HG03520 (cell line): ENCODE results near the gene RPH3AL.
"Not testable (repeated sequence)": the region's sequence is repeated elsewhere in the genome, so short reads cannot be mapped to it uniquely, and the experiment has no call there.

ENCODE experiments used
- ATAC-seq: cut with Tn5 transposase; IDR thresholded peaks from one replicate; pipeline ENCODE4 v1.9.1; 2021; ENCODE audit warnings: mild to moderate bottlenecking, moderate library complexity; ENCODE audit not compliant: unreplicated experiment

The RPH3AL gene

GRCh38 chr17:183021-183420 is 169.6 kb downstream of the RPH3AL start:
- no peak for ATAC-seq

- no peak for ATAC-seq
These were observed 170.4 kb downstream of the RPH3AL start for GRCh38 chr17:182050-182751.

- no peak for ATAC-seq
These were observed 171.2 kb downstream of the RPH3AL start, which contains the start of gene DOC2B for GRCh38 chr17:181245-182049. Gene DOC2B (minus strand): TSS chr17:181650. CDS start chr17:181479, 171 bp downstream.

GRCh38 chr17:180381-181244 is 172.0 kb downstream of the RPH3AL start:
- no peak for ATAC-seq

GRCh38 chr17:179781-180380 is 172.7 kb downstream of the RPH3AL start:
- no peak for ATAC-seq

- ATAC-seq: no peak
These were observed 173.6 kb downstream of the RPH3AL start for GRCh38 chr17:179066-179432.

GRCh38 chr17:178292-179065 is 174.1 kb downstream of the RPH3AL start:
- ATAC-seq: no peak

GRCh38 chr17:177762-178161 is 174.8 kb downstream of the RPH3AL start:
- no peak for ATAC-seq

- ATAC-seq: no peak
These were observed 175.5 kb downstream of the RPH3AL start for GRCh38 chr17:177155-177554.

GRCh38 chr17:173166-173911 is 179.3 kb downstream of the RPH3AL start:
- no peak for ATAC-seq

GRCh38 chr17:172401-172800 is 180.2 kb downstream of the RPH3AL start:
- no peak for ATAC-seq

GRCh38 chr17:171871-172270 is 180.7 kb downstream of the RPH3AL start:
- no peak for ATAC-seq

- no peak for ATAC-seq
These were observed 182.4 kb downstream of the RPH3AL start for GRCh38 chr17:170130-170670.

GRCh38 chr17:168614-169013 is 184.0 kb downstream of the RPH3AL start:
- ATAC-seq: not testable (repeated sequence)

- no peak for ATAC-seq
These were observed 186.7 kb downstream of the RPH3AL start for GRCh38 chr17:165939-166338.

- ATAC-seq: no peak
These were observed 188.0 kb downstream of the RPH3AL start for GRCh38 chr17:164303-165235.

- no peak for ATAC-seq
These were observed 189.0 kb downstream of the RPH3AL start for GRCh38 chr17:163514-164098.

GRCh38 chr17:162689-163088 is 189.9 kb downstream of the RPH3AL start:
- ATAC-seq: no peak
